ENCODE measurements around the gene RELN.
A peak's percentile ranks its signal among the peaks of the same experiment; 100 is the strongest.
"Not testable (repeated sequence)": the region's sequence is repeated elsewhere in the genome, so short reads cannot be mapped to it uniquely, and the experiment has no call there.

The RELN gene

GRCh38 chr7:103989200-103989784 is at the start of gene RELN:
TSS of gene RELN (minus strand) at chr7:103989658. CDS start at chr7:103989356, 302 bp downstream.
- DNase-seq, result peak; percentile 13

DNA sequence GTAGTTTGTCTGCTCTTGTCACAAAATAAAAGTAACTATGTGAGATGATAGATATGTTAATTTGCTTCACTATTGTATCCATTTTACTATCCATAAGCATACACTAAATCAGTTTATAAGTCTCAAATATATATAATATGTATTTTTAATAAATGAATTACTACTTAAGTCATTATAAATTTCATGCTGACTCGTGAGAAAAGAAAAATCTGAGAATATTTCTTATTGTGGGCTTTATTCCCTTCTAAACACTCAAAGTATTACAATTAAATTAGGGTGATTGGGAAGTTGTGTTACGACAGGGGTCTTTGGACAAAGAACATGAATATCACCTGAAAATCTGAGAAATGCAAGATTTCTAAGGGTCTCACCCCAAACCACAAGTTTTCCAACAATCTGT is 48.7 kb upstream of the RELN start:
- DNase-seq, result no peak

DNA sequence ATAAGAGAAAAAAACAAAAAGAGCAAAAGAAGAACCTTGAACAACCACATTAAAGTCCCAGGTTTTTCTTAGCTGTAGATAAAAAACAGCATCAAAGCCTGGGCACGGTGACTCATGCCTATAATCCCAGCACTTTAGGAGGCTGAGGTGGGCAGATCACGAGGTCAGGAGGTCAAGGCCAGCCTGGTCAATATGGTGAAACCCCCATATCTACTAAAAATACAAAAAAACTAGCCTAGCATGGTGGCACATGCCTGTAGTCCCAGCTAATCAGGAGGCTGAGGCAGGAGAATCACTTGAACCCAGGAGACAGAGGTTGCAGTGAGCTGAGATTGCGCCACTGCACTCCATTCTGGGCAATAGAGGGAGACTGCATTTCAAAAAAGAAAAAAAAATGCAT is 47.4 kb upstream of the RELN start:
- not testable (repeated sequence) for DNase-seq

- DNase-seq, result no peak
Measured at GRCh38 chr7:104035351-104035750, 45.9 kb upstream of the RELN start.

- DNase-seq, result no peak
Measured at GRCh38 chr7:104034679-104035078, 45.2 kb upstream of the RELN start.

DNA sequence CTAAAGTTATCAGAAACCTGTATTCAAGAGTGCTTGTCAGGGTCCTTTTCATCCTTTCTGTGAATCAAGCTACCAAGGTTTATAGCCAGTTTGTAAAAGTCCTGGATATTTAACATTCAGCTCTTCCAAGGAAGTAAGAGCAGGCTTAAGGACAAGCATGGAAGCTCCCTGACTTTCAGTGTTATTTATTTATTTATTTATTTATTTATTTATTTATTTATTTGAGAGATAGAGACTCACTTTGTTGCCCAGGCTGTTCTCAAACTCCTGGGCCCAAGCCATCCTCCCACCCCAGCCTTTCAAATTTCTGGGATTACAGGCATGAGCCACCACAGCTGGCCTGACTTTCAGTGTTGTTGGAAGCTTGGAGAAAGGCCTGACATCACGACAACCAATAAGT is 44.4 kb upstream of the RELN start:
- DNase-seq, result no peak

GRCh38 chr7:104032486-104032885 is 43.0 kb upstream of the RELN start:
- DNase-seq, result no peak

DNA sequence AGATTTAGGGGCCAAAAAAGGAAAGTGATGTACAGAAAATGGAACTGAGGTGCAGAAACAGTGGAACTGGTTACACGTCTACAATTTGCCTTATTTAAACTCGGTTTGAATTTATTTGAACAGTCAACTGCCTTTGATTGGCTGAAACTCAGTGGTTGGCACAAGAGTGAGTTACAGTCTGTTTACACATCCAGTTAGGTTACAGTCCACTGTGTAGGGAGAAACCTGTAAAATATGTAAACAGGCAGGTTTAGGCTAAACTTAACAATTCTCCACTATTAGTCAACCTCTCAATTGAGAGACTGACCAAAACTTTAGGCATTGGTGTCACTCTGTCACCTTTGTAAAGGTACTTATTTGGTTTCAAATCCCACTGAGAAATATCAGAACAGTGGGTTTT is 40.3 kb upstream of the RELN start:
- DNase-seq, result no peak

DNA sequence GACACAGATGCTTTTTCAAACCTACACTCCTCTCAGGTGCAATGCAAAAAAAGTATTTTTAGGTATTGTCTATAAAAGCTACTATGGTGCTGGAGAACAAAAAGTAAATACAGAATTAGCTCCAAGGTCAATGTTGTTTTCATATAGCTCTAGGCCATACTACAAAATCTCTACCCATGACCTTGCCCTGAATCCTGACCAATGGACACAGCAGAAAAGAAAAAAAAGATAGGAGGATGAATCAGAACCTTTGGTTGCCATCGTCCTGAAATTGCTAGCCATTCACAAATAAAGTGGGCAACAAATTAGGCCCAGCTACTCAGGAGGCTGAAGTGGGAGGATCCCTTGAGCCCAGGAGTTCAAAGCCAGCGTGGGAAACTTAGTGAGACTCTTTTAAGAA is 35.2 kb upstream of the RELN start:
- DNase-seq, result no peak

DNA sequence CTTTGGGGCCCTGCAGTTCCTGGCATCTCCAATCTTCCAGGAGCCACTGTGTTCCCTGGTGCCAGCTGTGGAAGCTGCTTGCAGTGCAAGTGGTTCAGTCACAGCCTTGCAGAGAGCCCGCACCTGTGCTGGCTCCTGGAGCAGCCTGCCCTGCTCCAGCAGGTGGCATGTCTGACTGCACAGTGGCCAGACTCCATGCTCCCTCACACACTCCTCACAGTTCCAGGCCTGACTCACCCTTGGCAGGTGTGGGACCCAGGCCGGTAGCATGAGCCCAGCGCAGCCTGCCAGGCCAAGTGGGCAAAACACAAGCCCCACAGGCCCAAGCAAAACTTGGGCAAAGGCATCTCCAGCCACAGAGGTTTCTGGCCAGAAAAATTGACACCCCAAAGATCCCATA is 33.6 kb upstream of the RELN start:
- DNase-seq, result no peak

DNA sequence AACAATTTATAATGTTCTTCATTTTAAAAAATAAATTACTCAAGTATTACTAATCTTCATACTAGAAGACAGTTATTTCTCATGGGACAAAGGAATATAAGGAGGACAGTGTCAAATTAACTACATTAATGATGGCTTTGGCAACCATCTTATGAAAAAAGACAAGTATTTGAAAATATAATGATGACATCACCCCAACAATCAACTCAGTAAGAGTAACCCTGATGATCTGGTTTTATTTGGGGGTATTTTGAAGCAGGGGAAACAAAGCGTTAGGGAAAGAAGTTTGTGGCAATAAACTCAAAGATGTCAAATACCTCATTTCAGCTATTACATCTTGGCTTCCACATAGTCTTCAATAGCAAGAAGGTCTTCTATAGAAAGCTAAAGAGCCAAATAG is 29.0 kb upstream of the RELN start:
- DNase-seq, result no peak

DNA sequence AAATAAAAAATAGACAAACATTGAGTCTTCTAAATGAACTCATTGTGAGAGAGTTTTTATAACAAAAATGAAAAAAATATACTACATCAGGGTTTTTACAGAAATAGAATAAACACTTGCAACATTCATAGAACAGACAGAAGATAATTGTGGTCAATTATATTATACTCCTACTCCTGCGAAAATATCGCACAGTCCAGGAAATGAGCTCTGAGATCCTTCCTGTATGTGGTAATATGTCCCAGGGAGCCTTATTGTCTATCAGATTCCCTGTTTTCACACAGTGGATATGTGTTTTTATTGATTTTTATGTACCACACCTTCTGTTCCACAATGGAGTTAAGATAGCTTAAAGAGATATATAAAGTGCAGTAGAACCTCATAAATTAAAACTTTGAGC is 27.5 kb upstream of the RELN start:
- DNase-seq, result no peak

DNA sequence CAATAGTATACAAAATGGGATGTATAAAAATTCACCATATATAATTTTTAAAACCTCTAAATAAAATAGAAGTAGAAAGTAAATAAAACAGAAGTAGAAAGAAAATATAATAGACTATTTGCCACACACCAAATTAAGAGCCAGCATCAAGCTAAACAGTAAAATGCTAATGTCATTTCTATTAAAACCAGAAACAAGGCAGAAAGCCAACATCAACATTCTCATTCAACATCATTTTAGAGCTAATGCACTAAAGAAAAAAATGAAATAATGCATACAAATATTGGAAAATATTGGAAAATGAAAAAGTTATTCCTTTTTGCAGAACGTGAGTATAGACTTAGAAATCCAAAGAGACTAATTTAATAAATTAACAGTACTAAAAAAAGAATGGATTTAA is 23.4 kb upstream of the RELN start:
- DNase-seq, result no peak

DNA sequence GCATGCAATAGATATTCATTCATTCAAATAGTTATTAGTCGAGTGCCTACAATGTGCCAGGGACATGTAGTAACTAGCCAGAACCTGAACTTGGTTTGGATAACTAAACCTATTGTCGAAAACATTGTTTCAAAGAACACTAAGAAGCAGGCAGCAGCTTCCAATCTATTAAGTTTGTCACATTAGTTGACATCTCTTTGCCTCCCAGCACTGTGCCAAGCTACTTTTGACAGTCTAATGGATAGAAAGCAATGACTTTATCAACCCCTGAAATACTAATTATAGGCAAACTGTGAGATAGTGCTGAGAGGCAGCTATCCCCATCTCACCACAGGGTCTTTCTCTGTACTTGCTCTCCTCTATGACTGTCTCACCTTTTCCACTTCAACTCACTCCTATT is 22.4 kb upstream of the RELN start:
- DNase-seq, result no peak

DNA sequence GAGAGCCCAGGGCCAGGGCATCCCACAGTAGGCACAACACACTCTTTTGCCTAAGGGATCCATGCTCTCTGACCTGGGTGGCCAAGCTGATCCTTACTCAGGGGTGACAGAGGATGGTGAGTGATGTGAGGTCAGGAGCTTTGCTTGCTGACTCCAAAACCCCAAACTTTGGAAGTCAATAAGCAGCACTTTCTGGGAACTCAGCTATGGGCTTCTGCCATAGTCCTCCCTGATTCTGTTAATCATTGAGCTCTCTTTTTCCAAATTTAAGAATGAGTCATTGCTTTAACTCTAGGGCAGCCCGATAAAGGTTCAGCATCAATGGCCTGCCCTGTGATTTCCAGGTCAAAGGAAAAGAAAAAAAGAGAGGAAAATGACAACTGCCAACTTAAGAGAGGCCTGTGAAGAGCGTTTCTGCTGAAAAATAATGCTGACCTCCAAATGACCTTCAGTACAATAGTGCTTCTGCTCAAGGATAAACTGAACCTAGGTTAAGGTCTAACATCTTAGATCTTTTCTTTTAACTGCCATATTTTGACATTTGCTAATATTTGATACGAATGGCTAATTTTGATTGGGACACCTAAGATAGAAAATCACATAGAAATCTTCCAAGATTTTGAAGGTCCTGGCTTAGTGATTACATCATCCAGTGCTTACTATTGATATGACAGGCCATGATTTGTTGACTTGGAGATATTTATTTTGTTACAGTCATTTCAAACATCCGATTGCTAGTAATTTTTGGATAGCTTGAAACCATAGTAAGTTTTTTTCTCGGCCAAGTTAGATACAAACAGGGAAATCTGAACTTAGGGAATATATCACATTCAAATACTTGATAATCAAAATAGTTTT is 20.8 kb upstream of the RELN start:
- DNase-seq, result no peak

DNA sequence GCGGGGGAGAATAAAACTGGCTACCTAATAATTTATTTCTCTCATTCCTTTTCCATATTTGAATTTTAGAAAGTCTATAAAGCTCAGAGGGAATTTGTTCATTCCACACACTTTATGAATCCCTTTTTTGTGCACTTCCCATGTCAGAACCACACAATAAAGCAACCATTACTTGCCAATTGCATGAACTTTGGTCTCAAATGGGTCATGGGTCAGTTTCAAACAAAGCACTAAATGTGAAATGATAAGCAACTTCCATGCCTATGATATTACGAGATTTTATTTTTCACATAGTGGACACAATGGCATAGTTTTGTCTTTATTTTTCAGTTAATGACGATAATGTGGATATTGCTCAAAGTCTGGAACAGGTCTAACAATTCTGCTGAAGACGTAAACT is 18.6 kb upstream of the RELN start:
- DNase-seq, result no peak

DNA sequence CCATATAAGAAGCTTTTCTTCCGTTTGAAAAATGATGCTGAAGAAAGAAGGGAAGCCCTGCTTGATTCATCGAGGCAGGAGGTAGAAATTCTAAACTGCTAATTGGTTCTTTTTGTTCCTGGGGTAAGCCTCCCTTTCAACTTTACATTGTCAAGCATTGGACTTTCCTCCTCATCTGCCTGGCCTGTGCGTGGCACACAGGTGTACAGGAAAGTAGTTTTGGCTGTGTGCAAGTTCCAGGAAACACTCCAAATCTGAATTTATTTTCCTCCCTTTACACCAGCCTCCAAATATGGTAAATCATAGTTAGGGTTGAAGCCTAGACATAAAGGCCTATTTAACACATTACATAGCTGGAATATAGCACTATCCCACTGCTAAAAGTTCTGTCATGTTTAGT is 18.2 kb upstream of the RELN start:
- no peak for DNase-seq

DNA sequence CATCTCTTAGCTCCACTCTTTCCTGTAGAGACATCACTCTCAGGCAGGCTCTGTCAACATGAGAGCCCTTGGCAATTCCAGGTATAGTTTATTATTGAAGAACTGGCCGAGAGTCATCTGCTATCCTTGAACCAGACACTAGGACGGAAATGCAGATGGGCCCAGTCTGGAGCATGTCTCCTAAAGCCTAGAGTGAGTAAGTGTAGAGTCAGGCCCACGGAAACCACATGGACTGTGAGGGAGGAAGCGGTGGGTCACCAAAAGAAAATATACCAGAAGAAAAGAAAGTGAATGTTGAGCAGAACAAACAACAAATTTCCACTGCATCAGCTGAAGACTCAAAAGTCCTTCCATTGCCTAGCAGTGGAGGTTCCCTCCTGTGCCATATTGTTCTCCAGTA is 15.7 kb upstream of the RELN start:
- DNase-seq, result no peak

DNA sequence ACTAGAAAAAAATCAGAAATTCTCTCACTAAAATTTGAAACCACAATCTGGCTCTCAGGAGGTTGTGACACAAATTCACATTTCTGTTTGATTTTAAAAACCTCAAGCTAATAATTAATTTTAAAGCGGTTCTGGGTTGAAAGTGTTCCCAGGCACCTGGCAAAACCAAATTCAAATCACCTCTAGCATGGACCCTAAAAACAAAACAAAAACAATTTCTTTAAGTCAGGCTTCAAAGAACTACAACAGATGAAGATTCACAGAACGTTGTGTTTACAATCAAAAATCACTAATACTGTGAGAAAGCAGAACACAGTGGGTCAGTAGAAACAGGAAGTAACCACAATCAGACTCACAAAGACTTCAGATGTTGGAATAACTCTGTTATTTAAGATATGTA is 7.2 kb upstream of the RELN start:
- DNase-seq, result no peak

GRCh38 chr7:103996017-103996551 is 6.6 kb upstream of the RELN start:
- DNase-seq, result no peak

DNA sequence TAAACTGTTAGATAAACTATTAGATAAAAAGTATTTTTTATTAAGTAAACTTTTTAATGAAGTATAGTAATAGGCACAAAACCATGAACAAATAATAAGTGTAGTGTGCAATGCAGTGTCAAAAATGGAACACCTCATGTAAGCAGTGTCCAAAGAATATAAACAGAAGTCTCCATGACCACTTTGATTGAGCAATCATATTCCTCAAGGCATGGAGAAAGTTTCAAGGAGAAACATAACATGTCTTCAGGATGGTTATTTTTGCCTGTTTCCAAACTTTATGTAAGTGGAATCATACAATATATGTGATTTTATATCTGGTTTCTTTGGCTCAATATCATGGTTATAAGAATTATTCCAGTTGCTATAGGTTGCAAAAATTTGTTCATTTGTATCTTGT is 6.1 kb upstream of the RELN start:
- no peak for DNase-seq

GRCh38 chr7:103993551-103993950 is 4.1 kb upstream of the RELN start:
- no peak for DNase-seq

- DNase-seq, result no peak
Measured at GRCh38 chr7:103991406-103991805, 1.9 kb upstream of the RELN start.

GRCh38 chr7:103990991-103991390 is 1.5 kb upstream of the RELN start:
- DNase-seq, result no peak

Data from NCI-H1436 (cell line).